ENCODE data around the gene GBF1.
A peak's percentile ranks its signal among the peaks of the same experiment; 100 is the strongest.

GBF1 gene

GRCh38 chr10:102314801-102315200, 69.5 kb downstream of the GBF1 start:
- Histone ChIP-seq H3K27ac (replicated peaks) (no peak overlapping the region), H3K27me3 (ENCODE audit: insufficient read depth, poor library complexity, severe bottlenecking) (no peaks in the 10 kb centered on the region), H3K4me3 (replicated peaks; ENCODE audit: insufficient read depth, low read length) (no peak overlapping the region)
- TF ChIP-seq REST (IDR thresholded peaks at IDR 0.05; ENCODE audit: insufficient replicate concordance, low read depth) (no peak), GABPA (IDR thresholded peaks at IDR 0.05; ENCODE audit: low read depth) (no peak), SPI1 (IDR thresholded peaks at IDR 0.05; ENCODE audit: borderline replicate concordance, low read depth) (no peak), POLR2AphosphoS5 (IDR thresholded peaks at IDR 0.05; ENCODE audit: low read depth) (no peak), CTCF (IDR thresholded peaks at IDR 0.05; ENCODE audit: insufficient read depth, low read length) (no peak)
- no peak for DNase-seq (ENCODE audit: low read depth in 1 of 2, low spot score in 1 of 2)

GRCh38 chr10:102316421-102316820, 71.1 kb downstream of the GBF1 start:
- no peak for DNase-seq (ENCODE audit: low read depth in 1 of 2, low spot score in 1 of 2)
- no peaks in the 10 kb centered on the region for H3K27me3 ChIP-seq (ENCODE audit: insufficient read depth, poor library complexity, severe bottlenecking)
- H3K4me3 ChIP-seq (replicated peaks; ENCODE audit: insufficient read depth, low read length) = no peak overlapping the region
- no peak overlapping the region for H3K27ac ChIP-seq (replicated peaks)
- TF ChIP-seq CTCF (IDR thresholded peaks at IDR 0.05; ENCODE audit: insufficient read depth, low read length) = no peak

- no peak overlapping the region for H3K4me3 ChIP-seq (replicated peaks; ENCODE audit: insufficient read depth, low read length)
- peak overlapping the region; percentile 10; the same call in 1 of the 2 replicates for H3K27ac ChIP-seq (replicated peaks)
- no peaks in the 10 kb centered on the region for H3K27me3 ChIP-seq (ENCODE audit: insufficient read depth, poor library complexity, severe bottlenecking)
- peak; percentile 43 to 97 for DNase-seq (ENCODE audit: low read depth in 1 of 2, low spot score in 1 of 2)
- TF ChIP-seq GABPA (IDR thresholded peaks at IDR 0.05; ENCODE audit: low read depth) (no peak), CTCF (IDR thresholded peaks at IDR 0.05; ENCODE audit: insufficient read depth, low read length) (no peak), POLR2AphosphoS5 (IDR thresholded peaks at IDR 0.05; ENCODE audit: low read depth) (peak; percentile 91), REST (IDR thresholded peaks at IDR 0.05; ENCODE audit: insufficient replicate concordance, low read depth) (no peak), SPI1 (IDR thresholded peaks at IDR 0.05; ENCODE audit: borderline replicate concordance, low read depth) (no peak)
These were observed 77.6 kb downstream of the GBF1 start for GRCh38 chr10:102322914-102323313.

- TF ChIP-seq REST (IDR thresholded peaks at IDR 0.05; ENCODE audit: insufficient replicate concordance, low read depth) (no peak), CTCF (IDR thresholded peaks at IDR 0.05; ENCODE audit: insufficient read depth, low read length) (no peak), GABPA (IDR thresholded peaks at IDR 0.05; ENCODE audit: low read depth) (no peak), SPI1 (IDR thresholded peaks at IDR 0.05; ENCODE audit: borderline replicate concordance, low read depth) (no peak), POLR2AphosphoS5 (IDR thresholded peaks at IDR 0.05; ENCODE audit: low read depth) (no peak)
- H3K27me3 ChIP-seq (ENCODE audit: insufficient read depth, poor library complexity, severe bottlenecking) = no peaks in the 10 kb centered on the region
- no peak for DNase-seq (ENCODE audit: low read depth in 1 of 2, low spot score in 1 of 2)
- no peak overlapping the region for H3K4me3 ChIP-seq (replicated peaks; ENCODE audit: insufficient read depth, low read length)
- H3K27ac ChIP-seq (replicated peaks) = no peak overlapping the region
These were observed 78.7 kb downstream of the GBF1 start for GRCh38 chr10:102324061-102324460.
